ENCODE data around the gene SDK1. TPM values are rescaled to one million over a fixed set of nuclear protein-coding genes. Genes with fewer than 3 reads are reported as not detected.

Gene SDK1
- total and polyA plus RNA-seq, 4 donors, result 0.12 to 0.47 (median 0.36) TPM

DNA sequence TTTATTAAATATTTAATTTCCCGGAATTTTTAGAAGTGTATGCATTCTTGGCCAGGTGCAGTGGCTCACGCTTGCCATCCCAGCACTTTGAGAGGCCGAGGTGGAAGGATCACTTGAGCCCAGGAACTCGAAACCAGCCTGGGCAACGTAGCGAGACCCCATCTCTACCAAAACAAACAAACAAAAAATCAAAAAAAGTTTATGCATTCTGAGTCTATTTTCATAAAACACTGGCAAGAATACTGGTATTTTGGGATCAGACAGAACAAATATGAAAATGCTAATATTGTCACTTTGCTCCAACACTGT, 940.2 kb downstream of the SDK1 start:
- no peaks in the 10 kb centered on the region for H3K4me1 ChIP-seq (ENCODE audit: control insufficient read depth in 4 of 4, insufficient read depth in 4 of 4, low read length in 3 of 4)
- H3K36me3 ChIP-seq (ENCODE audit: control insufficient read depth in 4 of 4, insufficient read depth in 3 of 4, low read depth in 1 of 4, low read length in 3 of 4), result no peaks in the 10 kb centered on the region
- TF ChIP-seq YY1 (IDR thresholded peaks at IDR 0.05) (no peak), TAF1 (conservative IDR thresholded peaks at IDR 0.05) (no peak), GABPA (IDR thresholded peaks at IDR 0.05 in 1 of 2, conservative IDR thresholded peaks at IDR 0.05 in 1 of 2) (no peak), FOXA2 (IDR thresholded peaks at IDR 0.05) (no peak), FOXA1 (IDR thresholded peaks at IDR 0.05) (no peak), SP1 (IDR thresholded peaks at IDR 0.05) (no peak), HNF4G (IDR thresholded peaks at IDR 0.05) (no peak), RXRA (IDR thresholded peaks at IDR 0.05) (no peak), EGR1 (IDR thresholded peaks at IDR 0.05; ENCODE audit: low read depth in 2 of 2) (no peak), HNF4A (conservative IDR thresholded peaks at IDR 0.05) (no peak)
- TF ChIP-seq, protein P1, sequence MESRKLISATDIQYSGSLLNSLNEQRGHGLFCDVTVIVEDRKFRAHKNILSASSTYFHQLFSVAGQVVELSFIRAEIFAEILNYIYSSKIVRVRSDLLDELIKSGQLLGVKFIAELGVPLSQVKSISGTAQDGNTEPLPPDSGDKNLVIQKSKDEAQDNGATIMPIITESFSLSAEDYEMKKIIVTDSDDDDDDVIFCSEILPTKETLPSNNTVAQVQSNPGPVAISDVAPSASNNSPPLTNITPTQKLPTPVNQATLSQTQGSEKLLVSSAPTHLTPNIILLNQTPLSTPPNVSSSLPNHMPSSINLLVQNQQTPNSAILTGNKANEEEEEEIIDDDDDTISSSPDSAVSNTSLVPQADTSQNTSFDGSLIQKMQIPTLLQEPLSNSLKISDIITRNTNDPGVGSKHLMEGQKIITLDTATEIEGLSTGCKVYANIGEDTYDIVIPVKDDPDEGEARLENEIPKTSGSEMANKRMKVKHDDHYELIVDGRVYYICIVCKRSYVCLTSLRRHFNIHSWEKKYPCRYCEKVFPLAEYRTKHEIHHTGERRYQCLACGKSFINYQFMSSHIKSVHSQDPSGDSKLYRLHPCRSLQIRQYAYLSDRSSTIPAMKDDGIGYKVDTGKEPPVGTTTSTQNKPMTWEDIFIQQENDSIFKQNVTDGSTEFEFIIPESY (IDR thresholded peaks at IDR 0.05), result no peak
- TF ChIP-seq, protein P2, sequence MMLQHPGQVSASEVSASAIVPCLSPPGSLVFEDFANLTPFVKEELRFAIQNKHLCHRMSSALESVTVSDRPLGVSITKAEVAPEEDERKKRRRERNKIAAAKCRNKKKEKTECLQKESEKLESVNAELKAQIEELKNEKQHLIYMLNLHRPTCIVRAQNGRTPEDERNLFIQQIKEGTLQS (IDR thresholded peaks at IDR 0.05), result no peak
- TF ChIP-seq, protein P3, sequence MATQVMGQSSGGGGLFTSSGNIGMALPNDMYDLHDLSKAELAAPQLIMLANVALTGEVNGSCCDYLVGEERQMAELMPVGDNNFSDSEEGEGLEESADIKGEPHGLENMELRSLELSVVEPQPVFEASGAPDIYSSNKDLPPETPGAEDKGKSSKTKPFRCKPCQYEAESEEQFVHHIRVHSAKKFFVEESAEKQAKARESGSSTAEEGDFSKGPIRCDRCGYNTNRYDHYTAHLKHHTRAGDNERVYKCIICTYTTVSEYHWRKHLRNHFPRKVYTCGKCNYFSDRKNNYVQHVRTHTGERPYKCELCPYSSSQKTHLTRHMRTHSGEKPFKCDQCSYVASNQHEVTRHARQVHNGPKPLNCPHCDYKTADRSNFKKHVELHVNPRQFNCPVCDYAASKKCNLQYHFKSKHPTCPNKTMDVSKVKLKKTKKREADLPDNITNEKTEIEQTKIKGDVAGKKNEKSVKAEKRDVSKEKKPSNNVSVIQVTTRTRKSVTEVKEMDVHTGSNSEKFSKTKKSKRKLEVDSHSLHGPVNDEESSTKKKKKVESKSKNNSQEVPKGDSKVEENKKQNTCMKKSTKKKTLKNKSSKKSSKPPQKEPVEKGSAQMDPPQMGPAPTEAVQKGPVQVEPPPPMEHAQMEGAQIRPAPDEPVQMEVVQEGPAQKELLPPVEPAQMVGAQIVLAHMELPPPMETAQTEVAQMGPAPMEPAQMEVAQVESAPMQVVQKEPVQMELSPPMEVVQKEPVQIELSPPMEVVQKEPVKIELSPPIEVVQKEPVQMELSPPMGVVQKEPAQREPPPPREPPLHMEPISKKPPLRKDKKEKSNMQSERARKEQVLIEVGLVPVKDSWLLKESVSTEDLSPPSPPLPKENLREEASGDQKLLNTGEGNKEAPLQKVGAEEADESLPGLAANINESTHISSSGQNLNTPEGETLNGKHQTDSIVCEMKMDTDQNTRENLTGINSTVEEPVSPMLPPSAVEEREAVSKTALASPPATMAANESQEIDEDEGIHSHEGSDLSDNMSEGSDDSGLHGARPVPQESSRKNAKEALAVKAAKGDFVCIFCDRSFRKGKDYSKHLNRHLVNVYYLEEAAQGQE (IDR thresholded peaks at IDR 0.05), result no peak
- TF ChIP-seq, protein P4, sequence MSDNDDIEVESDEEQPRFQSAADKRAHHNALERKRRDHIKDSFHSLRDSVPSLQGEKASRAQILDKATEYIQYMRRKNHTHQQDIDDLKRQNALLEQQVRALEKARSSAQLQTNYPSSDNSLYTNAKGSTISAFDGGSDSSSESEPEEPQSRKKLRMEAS (IDR thresholded peaks at IDR 0.05), result no peak
- TF ChIP-seq, protein P5, sequence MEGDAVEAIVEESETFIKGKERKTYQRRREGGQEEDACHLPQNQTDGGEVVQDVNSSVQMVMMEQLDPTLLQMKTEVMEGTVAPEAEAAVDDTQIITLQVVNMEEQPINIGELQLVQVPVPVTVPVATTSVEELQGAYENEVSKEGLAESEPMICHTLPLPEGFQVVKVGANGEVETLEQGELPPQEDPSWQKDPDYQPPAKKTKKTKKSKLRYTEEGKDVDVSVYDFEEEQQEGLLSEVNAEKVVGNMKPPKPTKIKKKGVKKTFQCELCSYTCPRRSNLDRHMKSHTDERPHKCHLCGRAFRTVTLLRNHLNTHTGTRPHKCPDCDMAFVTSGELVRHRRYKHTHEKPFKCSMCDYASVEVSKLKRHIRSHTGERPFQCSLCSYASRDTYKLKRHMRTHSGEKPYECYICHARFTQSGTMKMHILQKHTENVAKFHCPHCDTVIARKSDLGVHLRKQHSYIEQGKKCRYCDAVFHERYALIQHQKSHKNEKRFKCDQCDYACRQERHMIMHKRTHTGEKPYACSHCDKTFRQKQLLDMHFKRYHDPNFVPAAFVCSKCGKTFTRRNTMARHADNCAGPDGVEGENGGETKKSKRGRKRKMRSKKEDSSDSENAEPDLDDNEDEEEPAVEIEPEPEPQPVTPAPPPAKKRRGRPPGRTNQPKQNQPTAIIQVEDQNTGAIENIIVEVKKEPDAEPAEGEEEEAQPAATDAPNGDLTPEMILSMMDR (IDR thresholded peaks at IDR 0.05; ENCODE audit: low read depth, low read length, missing input control), result no peak
- H3K9me3 ChIP-seq (ENCODE audit: control insufficient read depth in 4 of 4, low read length in 3 of 4), result peaks cover 0 to 3% (median 0%) of the 10 kb centered on the region in 4 donors
- no peaks in the 10 kb centered on the region for H3K27me3 ChIP-seq (ENCODE audit: control insufficient read depth in 4 of 4, insufficient read depth in 4 of 4, low read length in 3 of 4)
- H3K27ac ChIP-seq (ENCODE audit: low read depth in 1 of 2, low read length in 2 of 2), result no peak overlapping the region
- H3K4me3 ChIP-seq (ENCODE audit: low read depth in 1 of 3, low read length in 3 of 3), result no peak overlapping the region
- no peak overlapping the region for H3K9ac ChIP-seq (ENCODE audit: low read depth in 1 of 2, low read length in 2 of 2)
- DNase-seq (ENCODE audit: low spot score), result no peak
- 92% methylated on average over 6 of the region's 6 CpGs for WGBS

DNA sequence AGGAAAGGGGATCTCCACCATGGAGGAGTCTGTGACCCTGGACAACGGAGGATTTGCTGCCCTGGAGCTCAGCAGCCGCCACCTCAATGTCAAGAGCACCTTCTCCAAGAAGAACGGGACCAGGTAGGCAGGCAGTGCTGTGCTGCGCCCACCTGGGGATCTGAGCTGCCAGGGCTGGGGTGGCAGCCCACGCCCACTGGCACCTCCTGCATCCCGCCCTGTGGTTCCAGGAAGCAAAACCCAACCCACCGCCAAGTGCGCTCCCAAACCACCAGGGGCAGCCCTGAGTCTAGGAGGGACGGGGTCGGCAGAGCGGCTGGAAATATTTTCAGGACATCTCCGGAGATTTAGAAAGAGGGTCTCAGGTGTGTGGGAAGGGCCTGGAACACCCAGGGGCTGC, 940.7 kb downstream of the SDK1 start:
- Histone ChIP-seq H3K4me1 (ENCODE audit: control insufficient read depth in 4 of 4, insufficient read depth in 4 of 4, low read length in 3 of 4) (no peaks in the 10 kb centered on the region), H3K27me3 (ENCODE audit: control insufficient read depth in 4 of 4, insufficient read depth in 4 of 4, low read length in 3 of 4) (no peaks in the 10 kb centered on the region), H3K9me3 (ENCODE audit: control insufficient read depth in 4 of 4, low read length in 3 of 4) (peaks cover 0 to 3% (median 0%) of the 10 kb centered on the region in 4 donors), H3K9ac (ENCODE audit: low read depth in 1 of 2, low read length in 2 of 2) (no peak overlapping the region), H3K27ac (ENCODE audit: low read depth in 1 of 2, low read length in 2 of 2) (no peak overlapping the region), H3K4me3 (ENCODE audit: low read depth in 1 of 3, low read length in 3 of 3) (no peak overlapping the region), H3K36me3 (ENCODE audit: control insufficient read depth in 4 of 4, insufficient read depth in 3 of 4, low read depth in 1 of 4, low read length in 3 of 4) (no peaks in the 10 kb centered on the region)
- no peak for DNase-seq (ENCODE audit: low spot score)
- WGBS, result 97% methylated on average over 12 of the region's 12 CpGs
- TF ChIP-seq RXRA (IDR thresholded peaks at IDR 0.05) (no peak), NR2F2 (IDR thresholded peaks at IDR 0.05) (no peak), RAD21 (IDR thresholded peaks at IDR 0.05) (no peak), JUND (IDR thresholded peaks at IDR 0.05) (no peak), SP1 (IDR thresholded peaks at IDR 0.05) (no peak), YY1 (IDR thresholded peaks at IDR 0.05) (no peak), EGR1 (IDR thresholded peaks at IDR 0.05; ENCODE audit: low read depth in 2 of 2) (no peak), FOXA2 (IDR thresholded peaks at IDR 0.05) (no peak), HNF4A (conservative IDR thresholded peaks at IDR 0.05) (no peak), FOXA1 (IDR thresholded peaks at IDR 0.05) (no peak)
- TF ChIP-seq, protein P3 (IDR thresholded peaks at IDR 0.05), result no peak
- TF ChIP-seq, protein P5 (IDR thresholded peaks at IDR 0.05; ENCODE audit: low read depth, low read length, missing input control), result no peak
- TF ChIP-seq, protein P2 (IDR thresholded peaks at IDR 0.05), result no peak

Data from liver (tissue), 9 donors.